ENCODE measurements around the gene PSMD14. TPM values are rescaled to one million over a fixed set of nuclear protein-coding genes. Genes with fewer than 3 reads are reported as not detected.

Gene PSMD14
- total RNA-seq, 1 experiment from 2014 or later = 83.7 TPM

DNA sequence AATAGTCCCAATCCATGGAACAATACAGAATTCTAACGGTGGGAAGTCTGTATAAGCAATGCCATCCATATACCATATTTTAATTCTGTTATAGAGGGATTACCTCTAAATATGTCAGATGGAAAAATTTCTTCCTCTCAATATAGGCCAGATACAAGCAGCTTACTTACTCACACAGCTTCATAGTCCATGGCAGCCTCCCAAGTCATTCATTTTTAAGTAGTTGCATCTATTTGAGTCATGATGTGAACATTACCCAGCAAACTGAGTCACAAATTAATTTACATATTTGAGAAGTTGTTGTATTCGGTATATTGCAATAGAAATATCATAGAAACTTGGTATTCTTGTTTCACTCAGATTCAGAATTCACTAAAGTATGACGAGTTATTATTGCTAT is 128.2 kb downstream of the PSMD14 start:
- no peaks in the 10 kb centered on the region for H3K4me1 Mint-ChIP-seq

More for the DNA sequence above, 128.2 kb downstream of the PSMD14 start:
- no peak overlapping the region for H2BK15ac ChIP-seq (ENCODE audit: low read depth, low read length)
- no peak overlapping the region for H4K8ac ChIP-seq (replicated peaks; ENCODE audit: insufficient read length, low read depth, low read length)
- no peak overlapping the region for H3K4me2 ChIP-seq (ENCODE audit: insufficient read depth, insufficient read length, low read length)
- H3K9me3 ChIP-seq (ENCODE audit: control insufficient read depth, low read depth, low read length) = no peaks in the 10 kb centered on the region
- no peak overlapping the region for H2BK12ac ChIP-seq (ENCODE audit: insufficient read length, low read depth, low read length)
- no peaks in the 10 kb centered on the region for H3K27me3 ChIP-seq (ENCODE audit: insufficient read depth, low read length)
- no CpG with 5 or more reads among the region's 3 CpGs for WGBS (ENCODE audit: extremely low coverage, insufficient read length, low lambda C conversion rate)
- Mint-ChIP-seq H3K27me3 (ENCODE audit: low read depth) (peaks cover 27% of the 10 kb centered on the region), H3K4me3 (no peak overlapping the region), H3K27ac (no peak overlapping the region), H3K9me3 (peaks cover 0 to 3% of the 10 kb centered on the region in 2 experiments; a peak in 1 of 5 replicates), H3K36me3 (ENCODE audit: insufficient read depth in 1 of 3, low read depth in 3 of 3) (peaks cover 0 to 3% (median 0%) of the 10 kb centered on the region in 3 experiments; a peak in 2 of 7 replicates)
- H4K5ac ChIP-seq (ENCODE audit: insufficient read length, low read depth, low read length) = no peak overlapping the region
- H3K18ac ChIP-seq (ENCODE audit: insufficient read length, low read depth, low read length) = no peak overlapping the region
- no peak overlapping the region for H3K27ac ChIP-seq (ENCODE audit: insufficient read length, low read depth, low read length)
- no peaks in the 10 kb centered on the region for H3K4me1 ChIP-seq (ENCODE audit: insufficient read depth, low read length)
- TF ChIP-seq, protein P1, sequence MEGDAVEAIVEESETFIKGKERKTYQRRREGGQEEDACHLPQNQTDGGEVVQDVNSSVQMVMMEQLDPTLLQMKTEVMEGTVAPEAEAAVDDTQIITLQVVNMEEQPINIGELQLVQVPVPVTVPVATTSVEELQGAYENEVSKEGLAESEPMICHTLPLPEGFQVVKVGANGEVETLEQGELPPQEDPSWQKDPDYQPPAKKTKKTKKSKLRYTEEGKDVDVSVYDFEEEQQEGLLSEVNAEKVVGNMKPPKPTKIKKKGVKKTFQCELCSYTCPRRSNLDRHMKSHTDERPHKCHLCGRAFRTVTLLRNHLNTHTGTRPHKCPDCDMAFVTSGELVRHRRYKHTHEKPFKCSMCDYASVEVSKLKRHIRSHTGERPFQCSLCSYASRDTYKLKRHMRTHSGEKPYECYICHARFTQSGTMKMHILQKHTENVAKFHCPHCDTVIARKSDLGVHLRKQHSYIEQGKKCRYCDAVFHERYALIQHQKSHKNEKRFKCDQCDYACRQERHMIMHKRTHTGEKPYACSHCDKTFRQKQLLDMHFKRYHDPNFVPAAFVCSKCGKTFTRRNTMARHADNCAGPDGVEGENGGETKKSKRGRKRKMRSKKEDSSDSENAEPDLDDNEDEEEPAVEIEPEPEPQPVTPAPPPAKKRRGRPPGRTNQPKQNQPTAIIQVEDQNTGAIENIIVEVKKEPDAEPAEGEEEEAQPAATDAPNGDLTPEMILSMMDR (conservative IDR thresholded peaks at IDR 0.05) = no peak
- H3K23ac ChIP-seq (ENCODE audit: insufficient read length, low read depth, low read length) = no peak overlapping the region
- H3K56ac ChIP-seq (ENCODE audit: insufficient read length, low read depth, low read length) = no peak overlapping the region
- no peak overlapping the region for H3K9ac ChIP-seq (ENCODE audit: extremely low read depth, insufficient read length, low read length)
- no peak overlapping the region for H2BK5ac ChIP-seq (ENCODE audit: insufficient read length, low read length)
- H3K4ac ChIP-seq (ENCODE audit: low read depth, low read length) = no peak overlapping the region
- H2BK120ac ChIP-seq (ENCODE audit: low read depth, low read length, poor library complexity, severe bottlenecking) = no peak overlapping the region
- H4K91ac ChIP-seq (ENCODE audit: insufficient read length, low read depth, low read length) = no peak overlapping the region
- no peaks in the 10 kb centered on the region for H3K79me1 ChIP-seq (ENCODE audit: insufficient read depth, low read depth, low read length, poor library complexity, severe bottlenecking)
- H4K20me1 ChIP-seq (ENCODE audit: control insufficient read depth, insufficient read depth, insufficient read length) = no peaks in the 10 kb centered on the region
- H2BK20ac ChIP-seq (ENCODE audit: low read depth, low read length, poor library complexity, severe bottlenecking) = no peak overlapping the region
- no peak overlapping the region for H3T11ph ChIP-seq (ENCODE audit: low read length)
- no peak overlapping the region for H3K14ac ChIP-seq (ENCODE audit: insufficient read depth, low read length)
- H2AFZ ChIP-seq (ENCODE audit: low read length) = no peak overlapping the region
- no peaks in the 10 kb centered on the region for H3K23me2 ChIP-seq (ENCODE audit: insufficient read length, low read depth, low read length, poor library complexity, severe bottlenecking)
- H2AK5ac ChIP-seq (ENCODE audit: insufficient read length, low read length) = no peak overlapping the region
- H3K79me2 ChIP-seq (ENCODE audit: insufficient read depth, low read length) = no peaks in the 10 kb centered on the region
- DNase-seq = no peak
